K562 (cell line): ENCODE measurements around the gene AKT3. TPM values are rescaled to one million over a fixed set of nuclear protein-coding genes. Genes with fewer than 3 reads are reported as not detected.
A peak's percentile ranks its signal among the peaks of the same experiment; 100 is the strongest.

Experiments used
- ATAC-seq: fragments of 200-7000 bp; cut with Tn5 transposase; 3 replicates; pipeline ENCODE4 v1.9.1; 2020; ENCODE audit warnings: moderate library complexity
- BruUV-seq: library from RNA; stranded (reverse); fragments of 400-500 nt; replicated peaks from 2 replicates; lab custom pipeline; 2021; lab: Mats Ljungman, UMichigan
- CTCF ChIA-PET: fragments of 300-600 bp; formaldehyde crosslinking; extraction: SDS; loops from one replicate; lab custom pipeline; 2021; ENCODE audit warnings: low intra/inter-chr PET ratio; lab: Yijun Ruan, JAX
- POLR2A ChIA-PET: fragments of 300-600, 350-650 bp; sonication (Branson Sonifier 250); formaldehyde crosslinking; extraction: SDS; loops from one replicate; lab custom pipeline; 2021; ENCODE audit warnings: antibody characterized with exemption, inconsistent platforms; lab: Yijun Ruan, JAX
- DNase-seq, 4 experiments: peaks; one replicate each; pipeline versions ENCODE4 v3.0.0 to v3.0.0-alpha.2; 2011 to 2018; ENCODE audit warnings: low spot score in 3 of 4, mixed read lengths in 3 of 4; ENCODE audit errors: extremely low read depth in 1 of 4
- FAIRE-seq: peaks from 2 replicates; lab custom pipeline; 2011; peaks lifted over from hg19 to GRCh38; lab: Jason Lieb, UNC
- H2AFZ ChIP-seq: 2 replicates; pipeline ENCODE4 v1.6.0; 2011; ENCODE audit warnings: low read depth, low read length, control low read depth, inconsistent platforms
- H3K27ac ChIP-seq: fragments of 200-600 bp; 3 replicates; pipeline ENCODE4 v1.8.0; 2011; ENCODE audit warnings: low read depth, mild to moderate bottlenecking, control low read depth, inconsistent platforms, low read length, moderate library complexity, mixed read lengths; ENCODE audit errors: extremely low read depth
- H3K27me3 ChIP-seq, 2 experiments: fragments of 300-600 bp in 1 of 2; 2 replicates in 1 of 2; 3 replicates in 1 of 2; pipeline versions ENCODE4 v1.6.0 to v1.8.0; 2011; ENCODE audit warnings: inconsistent platforms in 2 of 2, low read length in 2 of 2, mild to moderate bottlenecking in 1 of 2, mixed read lengths in 1 of 2, moderate library complexity in 1 of 2; ENCODE audit not compliant: control insufficient read depth in 2 of 2, insufficient read depth in 2 of 2
- H3K36me3 ChIP-seq: fragments of 300-600 bp; 3 replicates; pipeline ENCODE4 v1.8.0; 2011; ENCODE audit warnings: mild to moderate bottlenecking, low read length, inconsistent platforms; ENCODE audit not compliant: control insufficient read depth, insufficient read depth
- H3K4me1 ChIP-seq, 2 experiments: fragments of 200-600 bp in 1 of 2; replicated peaks in 1 of 2; 2 replicates in 1 of 2; 3 replicates in 1 of 2; pipeline versions ENCODE4 v1.5.1 to v1.8.0; 2011; ENCODE audit warnings: inconsistent platforms in 2 of 2, low read length in 2 of 2, mild to moderate bottlenecking in 1 of 2, mixed read lengths in 1 of 2, moderate library complexity in 1 of 2; ENCODE audit not compliant: control insufficient read depth in 2 of 2, insufficient read depth in 2 of 2
- H3K4me2 ChIP-seq: 2 replicates; pipeline ENCODE4 v1.6.1; 2011; ENCODE audit warnings: low read length, control low read depth, inconsistent platforms, mixed read lengths; ENCODE audit not compliant: insufficient read depth
- H3K4me3 ChIP-seq: fragments of 200-600 bp; sonication (generic), shearing (Covaris generic); 2 replicates; pipeline ENCODE4 v1.5.1; 2016; ENCODE audit warnings: control low read depth, inconsistent platforms
- H3K79me2 ChIP-seq: fragments of 200-600 bp; 3 replicates; pipeline ENCODE4 v1.8.0; 2011; ENCODE audit warnings: low read length, inconsistent platforms; ENCODE audit not compliant: control insufficient read depth, insufficient read depth
- H3K9ac ChIP-seq, 2 experiments: 2 replicates each; pipeline versions ENCODE4 v1.6.0 to v1.6.1; 2011; ENCODE audit warnings: low read depth in 2 of 2, low read length in 2 of 2, control low read depth in 1 of 2, inconsistent platforms in 1 of 2, mild to moderate bottlenecking in 1 of 2, mixed read lengths in 1 of 2; ENCODE audit not compliant: insufficient read depth in 1 of 2
- H3K9me1 ChIP-seq: one replicate; pipeline ENCODE4 v1.6.0; 2011; ENCODE audit warnings: inconsistent platforms, mild to moderate bottlenecking, low read length, moderate library complexity; ENCODE audit not compliant: control insufficient read depth, insufficient read depth
- H3K9me3 ChIP-seq: replicated peaks from 2 replicates; pipeline ENCODE4 v1.5.1; 2011; ENCODE audit warnings: low read depth, low read length, inconsistent platforms; ENCODE audit not compliant: control insufficient read depth, insufficient read depth
- H4K20me1 ChIP-seq: replicated peaks from 2 replicates; pipeline ENCODE4 v1.6.1; 2011; ENCODE audit warnings: low read length, inconsistent platforms, mixed read lengths; ENCODE audit not compliant: control insufficient read depth, insufficient read depth
- ATF2 ChIP-seq: sonication (generic); formaldehyde crosslinking; IDR thresholded peaks from 2 replicates; pipeline ENCODE4 v1.8.1; 2022; ENCODE audit warnings: missing genetic modification reagents
- ATF4 ChIP-seq: fragments of 450-650 bp; formaldehyde crosslinking; IDR thresholded peaks from 2 replicates; pipeline ENCODE4 v1.4.0; 2022; ENCODE audit warnings: mild to moderate bottlenecking, moderate library complexity
- CBFA2T3 ChIP-seq: fragments of 450-650 bp; IDR thresholded peaks from 2 replicates; pipeline ENCODE4 v1.6.1; 2017
- CBX1 ChIP-seq: sonication (generic); IDR thresholded peaks from 2 replicates; pipeline ENCODE4 v1.6.1; 2016; ENCODE audit warnings: antibody characterized with exemption, low read depth, mild to moderate bottlenecking
- GATA2 ChIP-seq: sonication (generic); formaldehyde crosslinking; IDR thresholded peaks from 2 replicates; pipeline ENCODE4 v1.4.0; 2020; ENCODE audit warnings: mild to moderate bottlenecking, missing genetic modification reagents
- HEY1 ChIP-seq: fragments of 250-450 bp; sonication (Bioruptor Pico); IDR thresholded peaks from 2 replicates; pipeline ENCODE4 v1.5.0; 2020; ENCODE audit warnings: mild to moderate bottlenecking, moderate library complexity, borderline replicate concordance
- MAZ ChIP-seq, 2 experiments: fragments of 450-650 bp in 1 of 2; sonication (generic) in 1 of 2; formaldehyde crosslinking; IDR thresholded peaks in 1 of 2; conservative IDR thresholded peaks in 1 of 2; 2 replicates each; pipeline versions ENCODE4 v1.4.0 to v1.5.0; 2020; ENCODE audit warnings: mild to moderate bottlenecking in 1 of 2, missing genetic modification reagents in 1 of 2
- MTA3 ChIP-seq: fragments of 450-650 bp; formaldehyde crosslinking; IDR thresholded peaks from 2 replicates; pipeline ENCODE4 v1.6.1; 2017; ENCODE audit warnings: mild to moderate bottlenecking, borderline replicate concordance
- NFATC3 ChIP-seq: fragments of 450-650 bp; IDR thresholded peaks from 2 replicates; pipeline ENCODE4 v1.6.1; 2017; ENCODE audit warnings: mild to moderate bottlenecking
- PYGO2 ChIP-seq: fragments of 450-650 bp; IDR thresholded peaks from 2 replicates; pipeline ENCODE4 v1.6.1; 2016; ENCODE audit warnings: mild to moderate bottlenecking, missing genetic modification characterization, moderate library complexity, missing compliant biosample characterization
- RFX5 ChIP-seq: IDR thresholded peaks from 2 replicates; pipeline ENCODE4 v1.6.1; 2011; ENCODE audit warnings: low read depth, mild to moderate bottlenecking, improper control_type of control experiment, low read length
- SAFB ChIP-seq: fragments of 200-400 bp; formaldehyde crosslinking; IDR thresholded peaks from 2 replicates; pipeline ENCODE4 v1.6.1; 2017; ENCODE audit warnings: low read depth, low read length, borderline replicate concordance
- SMARCA5 ChIP-seq: fragments of 450-650 bp; IDR thresholded peaks from 2 replicates; pipeline ENCODE4 v1.6.1; 2016
- SRSF3 ChIP-seq: fragments of 200-400 bp; formaldehyde crosslinking; IDR thresholded peaks from 2 replicates; pipeline ENCODE4 v1.6.1; 2016; ENCODE audit warnings: mild to moderate bottlenecking, low read length, moderate library complexity; ENCODE audit not compliant: insufficient read depth
- TCFL5 ChIP-seq: fragments of 250-450 bp; sonication (Bioruptor Pico); conservative IDR thresholded peaks from 2 replicates; pipeline ENCODE4 v1.6.1; 2021; ENCODE audit warnings: mild to moderate bottlenecking, moderate library complexity, matching md5 sums
- ZNF778 ChIP-seq: fragments of 450-650 bp; formaldehyde crosslinking; IDR thresholded peaks from 2 replicates; pipeline ENCODE4 v1.4.0; 2020; ENCODE audit warnings: mild to moderate bottlenecking, moderate library complexity
- WGBS: fragments of 100-300 bp; shearing (Covaris generic); methylation state at CpG from one replicate; pipeline ENCODE4 v1.1.6; 2016; ENCODE audit warnings: low coverage, mixed read lengths; ENCODE audit not compliant: insufficient coverage; ENCODE audit errors: missing lambda C conversion rate; 5-methylcytosine and 5-hydroxymethylcytosine counted together
- in situ Hi-C: fragments of 300-500 bp; cut with MboI; formaldehyde crosslinking; loops from 4 replicates; pipeline ENCODE4 v1.15.0; 2018; ENCODE audit warnings: inconsistent platforms, mixed read lengths
- intact Hi-C: fragments of 100-400 bp; cut with micrococcal nuclease; formaldehyde crosslinking; loops from 2 replicates; pipeline ENCODE4 v1.14.2; 2022
- polyA plus RNA-seq, 8 experiments: library from polyadenylated mRNA; depleted of rRNA in 4 of 8; stranded (reverse) in 5 of 8; unstranded in 3 of 8; fragments of >200 nt; fragmentation: Nextera tagmentation in 2 of 8; fragmentation: Illumina TruSeq in 1 of 8; extraction: Ambion mirVana in 2 of 8; extraction: Trizol in 1 of 8; gene quantifications; 2 replicates each; pipeline versions ENCODE4 v1.2.1 to v1.2.3, GENCODE V29; 2011 to 2014; ENCODE audit warnings: inconsistent platforms in 1 of 8, missing spikeins in 1 of 8
- total RNA-seq, 7 experiments: library from RNA; depleted of rRNA in 6 of 7; stranded (reverse); fragments of >200 nt in 6 of 7; fragmentation: Illumina TruSeq in 2 of 7; extraction: Trizol in 2 of 7; gene quantifications; 2 replicates each; pipeline versions ENCODE4 v1.2.1 to v1.2.3, GENCODE V29; 2011 to 2021; ENCODE audit warnings: low replicate concordance in 1 of 7

The AKT3 gene
- total and polyA plus RNA-seq, 9 of the 15 experiments (the other 6 are each of a cell fraction or from before 2014, with no cell fraction given): 0.04 to 0.54 (median 0.18) TPM; not detected in 1

- no peaks in the 10 kb centered on the region for H4K20me1 ChIP-seq
- H3K27me3 ChIP-seq: no peaks in the 10 kb centered on the region
- 0% methylated on average over 5 of the region's 5 CpGs for WGBS
- no peaks in the 10 kb centered on the region for H3K79me2 ChIP-seq
- H3K9me1 ChIP-seq: no peaks in the 10 kb centered on the region
- POLR2A ChIA-PET: no interaction called here
- no peak overlapping the region for H3K9ac ChIP-seq
- no peaks in the 10 kb centered on the region for H3K9me3 ChIP-seq
- DNase-seq (peak in 1 of 4 experiments; percentile 3), FAIRE-seq (no peak), ATAC-seq (no peak)
- CTCF ChIA-PET: no interaction called here
- in situ Hi-C loops (no loop called here), intact Hi-C loops (no loop called here)
- H3K4me2 ChIP-seq: no peak overlapping the region
- H3K27ac ChIP-seq: no peak overlapping the region
- H3K36me3 ChIP-seq: no peaks in the 10 kb centered on the region
- H2AFZ ChIP-seq: no peak overlapping the region
- H3K4me1 ChIP-seq: no peaks in the 10 kb centered on the region
- TF ChIP-seq ATF4 (CRISPR knock-in tag): no peak
- TF ChIP-seq, all 486 proteins: peak for 0
- no peak overlapping the region for H3K4me3 ChIP-seq
- no TSS peak for BruUV-seq
Measured at GRCh38 chr1:243819438-243819839, 30.6 kb downstream of the AKT3 start.

GRCh38 chr1:243818978-243819377 lies 31.1 kb downstream of the AKT3 start:
- Histone ChIP-seq H3K9ac (no peak overlapping the region), H3K27me3 (no peaks in the 10 kb centered on the region), H3K4me1 (no peaks in the 10 kb centered on the region), H3K9me3 (no peaks in the 10 kb centered on the region), H2AFZ (no peak overlapping the region), H4K20me1 (no peaks in the 10 kb centered on the region), H3K4me2 (no peak overlapping the region), H3K27ac (no peak overlapping the region), H3K9me1 (no peaks in the 10 kb centered on the region), H3K79me2 (no peaks in the 10 kb centered on the region), H3K36me3 (no peaks in the 10 kb centered on the region), H3K4me3 (no peak overlapping the region)
- FAIRE-seq (no peak), ATAC-seq (no peak), DNase-seq (no peak)
- BruUV-seq: no TSS peak
- under 1% methylated on average over 10 of the region's 13 CpGs for WGBS
- ChIA-PET POLR2A (no interaction called here), CTCF (no interaction called here)
- in situ Hi-C loops (no loop called here), intact Hi-C loops (no loop called here)
- TF ChIP-seq HEY1 (CRISPR knock-in tag): no peak
- no peak for TF ChIP-seq ATF2 (CRISPR knock-in tag)
- TF ChIP-seq CBFA2T3: no peak
- no peak for TF ChIP-seq GATA2 (CRISPR knock-in tag)
- TF ChIP-seq MAZ (CRISPR knock-in tag; conservative IDR thresholded peaks at IDR 0.05 in 1 of 2, IDR thresholded peaks at IDR 0.05 in 1 of 2): no peak
- TF ChIP-seq ZNF778 (CRISPR knock-in tag): no peak
- TF ChIP-seq SAFB: no peak
- TF ChIP-seq NFATC3: no peak
- no peak for TF ChIP-seq TCFL5 (CRISPR knock-in tag)
- no peak for TF ChIP-seq SMARCA5
- no peak for TF ChIP-seq CBX1
- no peak for TF ChIP-seq MTA3
- TF ChIP-seq SRSF3: no peak
- no peak for TF ChIP-seq RFX5
- no peak for TF ChIP-seq PYGO2 (tag)
